ENCODE data around the gene KCNG2.
"Not testable (repeated sequence)": the region's sequence is repeated elsewhere in the genome, so short reads cannot be mapped to it uniquely, and the experiment has no call there.

The KCNG2 gene

GRCh38 chr18:79797518-79798345 is at the start of gene KCNG2:
Gene KCNG2 (plus strand): TSS chr18:79797938. CDS start chr18:79863668, 65,730 bp downstream.
- H3K4me3 ChIP-seq (replicated peaks; ENCODE audit: low read depth, low read length): peak within 1 kb of the TSS; percentile 64
- peak; percentile 43 for DNase-seq (ENCODE audit: low read depth)
- TF ChIP-seq, protein P1, sequence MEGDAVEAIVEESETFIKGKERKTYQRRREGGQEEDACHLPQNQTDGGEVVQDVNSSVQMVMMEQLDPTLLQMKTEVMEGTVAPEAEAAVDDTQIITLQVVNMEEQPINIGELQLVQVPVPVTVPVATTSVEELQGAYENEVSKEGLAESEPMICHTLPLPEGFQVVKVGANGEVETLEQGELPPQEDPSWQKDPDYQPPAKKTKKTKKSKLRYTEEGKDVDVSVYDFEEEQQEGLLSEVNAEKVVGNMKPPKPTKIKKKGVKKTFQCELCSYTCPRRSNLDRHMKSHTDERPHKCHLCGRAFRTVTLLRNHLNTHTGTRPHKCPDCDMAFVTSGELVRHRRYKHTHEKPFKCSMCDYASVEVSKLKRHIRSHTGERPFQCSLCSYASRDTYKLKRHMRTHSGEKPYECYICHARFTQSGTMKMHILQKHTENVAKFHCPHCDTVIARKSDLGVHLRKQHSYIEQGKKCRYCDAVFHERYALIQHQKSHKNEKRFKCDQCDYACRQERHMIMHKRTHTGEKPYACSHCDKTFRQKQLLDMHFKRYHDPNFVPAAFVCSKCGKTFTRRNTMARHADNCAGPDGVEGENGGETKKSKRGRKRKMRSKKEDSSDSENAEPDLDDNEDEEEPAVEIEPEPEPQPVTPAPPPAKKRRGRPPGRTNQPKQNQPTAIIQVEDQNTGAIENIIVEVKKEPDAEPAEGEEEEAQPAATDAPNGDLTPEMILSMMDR (IDR thresholded peaks at IDR 0.05; ENCODE audit: low read length, missing control alignments): no peak

DNA sequence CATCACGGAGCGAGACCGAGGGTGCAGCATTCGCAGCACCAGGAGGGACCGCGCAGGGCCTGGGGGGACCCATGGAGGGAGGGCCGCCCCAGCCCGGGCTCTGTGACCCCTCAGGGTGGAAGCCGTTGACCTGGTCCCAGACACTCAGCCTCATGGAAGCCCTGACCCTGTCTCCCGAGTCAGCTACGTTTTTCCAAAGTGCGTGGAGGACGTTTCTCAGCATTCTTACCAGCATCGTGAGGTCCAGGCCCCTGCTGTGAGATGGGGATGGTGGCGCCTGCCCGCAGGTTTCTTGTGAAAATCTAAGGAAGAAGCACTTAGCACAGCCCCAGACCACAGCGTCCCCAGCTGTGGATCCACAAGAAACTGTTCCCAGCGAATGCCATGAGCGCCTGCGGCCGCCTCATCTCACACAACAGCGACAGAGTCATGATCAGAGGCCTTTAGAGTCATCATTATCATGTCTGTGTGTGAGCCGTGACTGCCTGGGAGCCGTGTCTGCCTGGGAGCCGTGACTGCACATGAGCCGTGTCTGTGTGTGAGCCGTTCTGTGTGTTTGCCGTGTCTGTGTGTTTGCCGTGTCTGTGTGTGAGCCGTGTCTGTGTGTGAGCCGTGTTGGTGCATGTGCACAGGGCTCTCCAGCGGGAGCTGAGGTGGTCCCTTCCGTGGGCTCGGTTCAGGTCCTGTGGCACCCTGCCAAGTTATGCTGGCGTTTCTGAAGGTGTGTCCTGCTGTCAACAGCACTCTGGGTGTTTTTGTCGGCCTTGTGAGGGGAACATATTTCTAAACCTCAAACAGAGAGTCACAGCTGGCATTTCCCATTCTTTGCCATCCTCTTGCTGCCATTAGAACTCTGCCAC is 49.2 kb upstream of the KCNG2 start:
- H3K4me3 ChIP-seq (replicated peaks; ENCODE audit: low read depth, low read length): no peak overlapping the region
- TF ChIP-seq, protein P1 (IDR thresholded peaks at IDR 0.05; ENCODE audit: low read length, missing control alignments): no peak
- no peak for DNase-seq (ENCODE audit: low read depth)

- no peak overlapping the region for H3K4me3 ChIP-seq (replicated peaks; ENCODE audit: low read depth, low read length)
- TF ChIP-seq, protein P1 (IDR thresholded peaks at IDR 0.05; ENCODE audit: low read length, missing control alignments): no peak
- peak; percentile 58 for DNase-seq (ENCODE audit: low read depth)
These were observed 48.2 kb upstream of the KCNG2 start for GRCh38 chr18:79749251-79750191.

- no peak overlapping the region for H3K4me3 ChIP-seq (replicated peaks; ENCODE audit: low read depth, low read length)
- TF ChIP-seq, protein P1 (IDR thresholded peaks at IDR 0.05; ENCODE audit: low read length, missing control alignments): no peak
- DNase-seq (ENCODE audit: low read depth): no peak
These were observed 46.7 kb upstream of the KCNG2 start for GRCh38 chr18:79750980-79751571.

DNA sequence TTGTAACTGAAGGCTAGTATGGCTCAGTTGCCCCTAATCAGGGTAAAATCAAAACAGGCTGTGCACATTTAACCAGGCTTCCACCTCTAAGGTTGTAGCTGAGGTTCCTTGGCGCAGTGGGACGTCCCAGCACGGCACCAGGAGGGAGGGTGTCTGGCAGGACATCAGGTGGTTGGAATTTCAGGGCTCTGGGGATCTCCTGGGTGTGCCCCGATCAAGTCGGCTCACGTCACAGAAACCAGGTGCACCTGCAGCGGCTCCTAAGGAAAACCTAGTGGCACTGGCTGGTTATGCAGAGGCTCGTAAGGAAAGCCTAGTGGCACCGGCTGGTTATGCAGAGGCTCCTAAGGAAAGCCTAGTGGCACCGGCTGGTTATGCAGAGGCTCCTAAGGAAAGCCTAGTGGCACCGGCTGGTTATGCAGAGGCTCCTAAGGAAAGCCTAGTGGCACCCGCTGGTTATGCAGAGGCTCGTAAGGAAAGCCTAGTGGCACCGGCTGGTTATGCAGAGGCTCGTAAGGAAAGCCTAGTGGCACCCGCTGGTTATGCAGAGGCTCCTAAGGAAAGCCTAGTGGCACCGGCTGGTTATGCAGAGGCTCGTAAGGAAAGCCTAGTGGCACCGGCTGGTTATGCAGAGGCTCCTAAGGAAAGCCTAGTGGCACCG is 45.7 kb upstream of the KCNG2 start:
- not testable (repeated sequence) for DNase-seq (ENCODE audit: low read depth); H3K4me3 ChIP-seq (replicated peaks; ENCODE audit: low read depth, low read length)

GRCh38 chr18:79752946-79753345 is 44.8 kb upstream of the KCNG2 start:
- H3K4me3 ChIP-seq (replicated peaks; ENCODE audit: low read depth, low read length); DNase-seq (ENCODE audit: low read depth): not testable (repeated sequence)

GRCh38 chr18:79753391-79753851 is 44.3 kb upstream of the KCNG2 start:
- no peak overlapping the region for H3K4me3 ChIP-seq (replicated peaks; ENCODE audit: low read depth, low read length)
- TF ChIP-seq, protein P1 (IDR thresholded peaks at IDR 0.05; ENCODE audit: low read length, missing control alignments): no peak
- DNase-seq (ENCODE audit: low read depth): no peak
